Stimulated activated CD4-positive, alpha-beta T cell treated with anti-CD3 and anti-CD28 coated beads, TNF-alpha, amount 100 ng/mL, for 24 hours (primary cell): ENCODE measurements around the gene SH3GL3.

ENCODE experiments used
- DNase-seq, 3 experiments: peaks; one replicate each; pipeline ENCODE4 v3.0.0-alpha.2; 2020; ENCODE audit warnings: low read depth in 3 of 3

Gene SH3GL3

DNA sequence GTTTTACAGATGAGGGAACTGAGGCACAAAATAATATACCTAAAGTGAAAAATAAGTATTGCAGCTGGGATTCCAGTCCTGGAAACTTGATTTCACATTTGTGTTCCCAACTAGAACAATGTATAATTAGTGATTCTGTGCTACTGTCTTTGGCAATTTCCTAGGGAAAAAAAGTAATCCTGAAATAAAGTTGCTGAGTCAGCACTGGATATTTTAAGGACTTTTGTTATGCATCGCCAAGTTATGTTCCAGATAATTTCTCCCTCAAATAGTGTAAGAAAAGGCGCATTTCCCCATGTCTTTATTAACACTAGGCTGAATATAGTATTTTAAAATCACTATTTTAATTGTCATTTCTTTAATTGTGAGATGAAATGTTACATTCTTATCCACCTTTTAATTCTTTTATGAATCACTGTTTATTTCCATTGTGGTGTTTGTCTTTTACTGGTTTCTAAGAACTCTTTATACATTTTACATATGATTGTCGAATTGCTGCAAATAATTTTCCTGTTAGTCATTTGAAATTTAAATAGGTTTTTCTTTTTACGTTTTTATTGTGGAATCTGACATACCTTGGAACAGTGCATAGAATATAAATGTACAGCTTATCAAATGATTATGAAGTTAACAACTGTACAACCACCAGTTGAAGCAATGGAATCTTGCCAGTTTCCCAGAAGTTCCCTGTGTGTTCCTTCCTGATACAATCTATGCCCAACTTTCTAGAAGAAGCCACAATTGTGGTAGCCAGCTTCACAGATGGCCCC lies 56.6 kb downstream of the SH3GL3 start:
- DNase-seq, result no peak

DNA sequence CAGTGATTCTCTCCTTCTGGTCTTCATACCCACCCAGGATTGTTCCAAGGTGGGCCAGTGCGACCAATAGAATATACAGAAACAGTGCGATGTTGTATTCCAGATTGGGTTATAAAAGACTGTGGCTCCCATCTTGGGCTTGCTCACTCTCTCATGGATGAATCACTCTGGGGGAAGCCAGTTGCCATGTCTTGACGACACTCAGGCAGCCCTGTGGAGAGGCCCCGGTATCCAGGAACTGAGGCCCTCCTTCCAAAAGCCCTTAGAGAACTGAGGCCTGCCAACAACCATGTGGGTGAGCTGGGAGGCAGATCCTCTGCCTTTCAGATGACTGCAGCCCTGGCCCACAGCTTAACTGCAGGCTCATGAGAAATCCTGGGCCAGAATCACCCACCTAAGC lies 57.2 kb downstream of the SH3GL3 start:
- no peak for DNase-seq

DNA sequence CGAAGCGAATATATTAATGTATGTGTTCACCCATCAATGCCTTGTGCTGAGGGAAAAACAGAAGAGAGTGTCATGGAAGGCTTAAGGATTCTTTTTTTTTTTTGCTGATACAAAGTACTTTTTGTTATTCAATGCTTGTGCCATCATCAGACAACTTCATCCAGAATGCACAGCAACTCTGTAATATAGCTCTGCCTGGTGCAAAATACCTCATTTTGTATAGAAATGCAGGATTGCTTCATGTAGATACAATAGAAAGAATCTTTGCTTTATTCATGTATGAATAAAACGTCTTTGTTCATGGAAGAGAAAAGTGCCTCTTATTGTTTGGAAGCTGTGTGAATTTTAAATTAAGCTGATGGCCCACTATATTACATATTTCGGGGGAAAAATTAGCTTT lies 62.9 kb downstream of the SH3GL3 start:
- DNase-seq, result no peak

DNA sequence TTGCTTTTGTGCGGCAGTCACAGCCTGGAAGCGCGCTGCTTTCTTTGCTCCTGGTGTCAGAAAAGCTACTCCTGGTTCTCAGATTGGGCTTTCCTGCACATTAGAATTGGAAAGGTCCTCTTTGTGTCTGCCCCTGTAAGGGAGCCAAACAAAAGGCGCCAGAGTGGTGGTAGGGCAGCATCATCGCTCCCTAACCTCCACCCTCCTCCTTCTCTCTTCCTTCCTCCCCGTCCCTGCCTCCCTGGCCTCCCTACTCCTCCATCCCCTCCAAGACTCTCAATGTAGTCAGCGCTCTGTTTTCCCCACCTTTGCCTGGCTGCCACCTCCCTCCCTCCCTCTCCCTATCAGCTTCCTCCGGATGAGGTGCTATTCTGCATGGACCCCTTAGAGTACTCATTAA lies 65.3 kb downstream of the SH3GL3 start:
- no peak for DNase-seq

DNA sequence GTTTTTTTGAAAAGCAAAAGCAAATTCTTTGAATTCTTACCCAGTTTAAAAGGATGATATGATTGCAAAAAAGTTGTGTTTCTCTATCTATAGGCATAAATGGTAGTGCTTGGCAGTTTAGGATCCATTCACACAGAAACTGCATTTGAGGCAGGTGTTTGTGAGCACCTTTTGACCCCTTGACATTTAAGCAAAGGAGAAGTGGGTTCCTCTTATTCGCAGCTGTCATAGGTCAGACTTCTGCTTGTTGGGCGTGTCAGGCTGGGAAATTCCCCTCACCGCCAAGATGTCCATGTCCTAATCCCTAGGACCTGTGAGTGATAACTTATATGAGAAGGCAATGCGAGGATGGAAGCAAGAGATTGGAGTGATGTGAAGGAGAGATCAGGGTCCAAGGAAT lies 67.4 kb downstream of the SH3GL3 start:
- DNase-seq, result no peak

DNA sequence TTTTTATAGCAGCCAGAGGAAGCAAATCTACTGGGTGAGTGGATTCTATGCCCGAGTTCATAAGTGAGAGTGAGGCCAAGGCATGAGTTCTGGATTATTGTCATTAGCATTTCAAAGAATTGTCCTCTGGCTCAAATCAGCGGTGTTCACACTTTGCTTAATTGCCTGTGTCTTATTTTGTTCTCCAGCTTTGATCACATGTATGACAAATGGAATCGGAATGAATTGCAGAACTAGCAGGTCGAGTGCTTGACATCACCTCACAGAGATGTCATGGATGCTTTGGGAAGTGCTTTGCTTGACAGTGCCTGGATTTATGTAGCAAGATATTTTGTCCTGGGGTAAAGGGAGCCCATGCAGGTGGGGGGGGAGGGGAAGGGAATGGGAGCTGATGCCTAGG lies 68.0 kb downstream of the SH3GL3 start:
- no peak for DNase-seq

DNA sequence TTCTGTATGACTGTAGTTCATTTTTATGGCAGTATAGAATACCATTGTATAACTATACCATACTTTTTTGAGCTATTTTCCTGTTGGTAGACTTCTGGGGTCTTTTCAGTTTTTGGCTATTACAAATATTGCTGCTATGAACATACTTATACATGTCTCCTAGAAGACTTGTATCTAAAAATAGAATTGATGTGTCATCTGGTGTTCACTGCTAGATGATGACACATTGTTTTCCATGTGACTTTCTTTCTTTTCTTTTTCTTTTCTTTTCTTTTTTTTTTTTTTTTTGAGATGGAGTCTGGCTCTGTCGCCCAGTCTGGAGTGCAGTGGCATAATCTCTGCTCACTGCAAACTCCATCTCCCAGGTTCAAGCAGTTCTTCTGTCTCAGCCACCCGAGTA lies 69.8 kb downstream of the SH3GL3 start:
- no peak for DNase-seq

DNA sequence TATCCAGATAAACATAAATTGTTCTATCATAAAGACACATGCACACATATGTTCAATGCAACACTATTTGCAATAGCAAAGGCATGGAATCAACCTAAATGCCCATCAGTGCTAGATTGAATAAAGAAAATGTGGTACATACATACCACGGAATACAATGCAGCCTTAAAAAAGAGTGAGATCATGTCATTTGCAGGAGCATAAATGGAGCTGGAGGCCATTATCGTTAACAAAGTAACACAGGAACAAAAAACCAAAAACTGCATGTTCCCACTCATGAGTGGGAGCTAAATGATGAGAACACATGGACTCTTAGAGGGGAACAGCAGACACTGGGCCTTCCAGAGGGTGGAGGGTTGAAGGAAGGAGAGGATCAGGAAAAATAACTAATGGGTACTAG lies 79.2 kb downstream of the SH3GL3 start:
- DNase-seq, result no peak

DNA sequence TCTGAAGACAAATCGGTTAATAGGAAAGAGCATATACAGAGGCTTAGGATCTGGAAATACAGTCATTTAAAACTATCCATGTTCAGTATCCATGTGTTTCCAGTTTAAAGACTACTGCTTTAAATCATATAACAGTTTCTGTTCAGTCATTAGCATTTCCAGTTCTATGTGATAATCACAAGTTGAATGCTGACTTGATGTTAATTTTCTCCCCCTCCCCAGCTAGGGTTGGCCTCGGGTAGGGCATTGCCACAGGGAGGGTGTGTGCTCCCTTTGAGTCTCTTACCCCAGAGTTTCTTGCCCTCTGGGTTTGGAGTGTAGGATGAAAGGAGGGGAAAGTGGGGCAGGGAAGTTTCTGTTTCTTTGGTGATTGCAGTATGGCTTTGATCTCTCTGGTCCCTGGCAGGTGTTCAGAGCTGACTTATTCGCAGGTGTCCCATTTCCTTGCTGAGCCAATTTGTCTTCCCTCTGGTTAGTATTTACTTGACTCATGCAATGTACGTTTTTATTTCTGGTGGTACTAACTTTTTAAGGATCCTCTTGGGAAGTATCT lies 86.3 kb downstream of the SH3GL3 start:
- DNase-seq, result no peak

DNA sequence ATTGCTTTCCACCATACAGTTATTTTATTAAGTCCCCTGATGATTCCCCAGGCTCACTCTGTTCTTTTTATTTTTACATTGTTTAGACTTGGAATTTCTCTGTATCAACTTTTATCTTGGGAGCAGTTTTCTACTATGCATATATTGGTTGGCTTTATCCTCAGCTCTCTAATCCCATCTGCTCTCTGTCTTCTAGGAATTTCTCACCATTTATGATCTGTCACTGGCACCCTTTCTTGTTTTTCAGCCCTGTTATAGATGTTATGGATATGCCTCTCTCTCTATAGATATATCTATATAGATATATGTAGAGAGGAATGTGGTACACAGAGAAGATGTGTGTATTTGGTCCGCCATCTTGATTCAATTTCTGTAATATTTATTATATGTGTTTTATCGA lies 90.5 kb downstream of the SH3GL3 start:
- no peak for DNase-seq

DNA sequence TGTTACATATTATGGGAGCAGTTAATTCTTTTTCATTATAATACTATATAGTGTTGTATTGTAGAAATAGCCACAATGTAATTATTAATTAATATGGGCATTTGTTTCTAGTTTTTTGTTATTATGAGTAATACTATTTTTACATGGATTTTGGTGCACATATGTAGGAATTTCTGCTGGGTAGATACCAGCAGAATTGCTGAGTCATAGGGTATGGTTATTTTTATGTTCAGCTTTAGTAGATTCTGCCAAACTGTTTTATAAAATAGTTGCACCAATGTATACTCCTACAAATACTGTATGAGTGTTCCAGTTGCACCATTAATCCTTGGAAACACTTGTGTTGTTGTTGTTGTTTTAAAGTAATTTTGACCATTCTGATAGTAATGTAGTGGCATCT lies 91.5 kb downstream of the SH3GL3 start:
- no peak for DNase-seq

DNA sequence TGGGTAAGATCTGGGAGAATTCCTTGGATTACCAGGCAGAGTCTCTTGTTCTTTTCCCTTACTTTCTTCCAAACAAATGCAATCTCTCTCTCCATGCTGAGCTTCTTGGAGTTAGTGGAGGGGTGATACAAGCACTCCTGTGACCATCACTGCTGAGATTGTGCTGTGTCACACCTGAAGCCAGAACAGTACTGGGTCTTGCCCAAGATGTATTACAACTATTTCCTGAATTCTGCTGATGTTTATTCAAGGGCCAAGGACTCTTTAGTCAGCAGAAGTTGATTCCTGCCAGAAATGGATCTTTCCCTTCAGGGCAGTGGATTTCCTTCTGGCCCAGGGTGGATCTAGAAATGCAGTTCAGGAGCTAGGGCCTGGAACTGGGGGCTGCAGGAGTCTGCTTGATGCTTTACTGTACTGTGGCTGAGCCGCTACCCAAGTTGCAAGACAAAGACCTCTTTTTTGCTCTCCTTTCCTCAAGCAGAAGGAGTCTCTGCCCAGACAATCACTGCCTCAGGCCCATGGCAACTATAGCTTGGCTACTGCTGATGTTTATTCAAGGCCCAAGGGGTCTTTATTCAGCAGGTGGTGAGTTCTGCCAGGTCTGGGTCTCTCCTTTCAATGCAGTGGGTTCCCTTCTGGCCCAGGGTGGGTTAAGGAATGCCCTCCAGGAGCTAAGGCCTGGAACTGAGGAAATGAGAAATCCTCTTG lies 98.8 kb downstream of the SH3GL3 start:
- no peak for DNase-seq

DNA sequence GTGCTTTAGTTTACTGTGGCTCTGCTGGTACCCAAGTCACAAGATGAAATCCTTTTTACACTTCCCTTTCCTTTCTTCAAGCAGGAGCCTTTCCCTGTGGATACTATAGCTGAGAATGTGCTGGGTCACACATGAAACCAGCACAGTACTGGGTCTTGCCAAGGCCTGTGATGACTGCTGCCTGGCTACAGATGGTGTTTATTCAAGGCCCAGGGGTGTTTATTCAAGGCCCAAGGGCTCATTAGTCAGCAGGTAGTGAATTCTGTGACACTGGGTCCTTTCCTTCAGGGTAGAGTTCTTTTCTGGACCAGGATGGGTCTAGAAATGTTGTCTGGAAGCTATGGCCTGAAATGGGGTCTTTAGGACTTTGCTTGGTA lies 99.4 kb downstream of the SH3GL3 start:
- no peak for DNase-seq

DNA sequence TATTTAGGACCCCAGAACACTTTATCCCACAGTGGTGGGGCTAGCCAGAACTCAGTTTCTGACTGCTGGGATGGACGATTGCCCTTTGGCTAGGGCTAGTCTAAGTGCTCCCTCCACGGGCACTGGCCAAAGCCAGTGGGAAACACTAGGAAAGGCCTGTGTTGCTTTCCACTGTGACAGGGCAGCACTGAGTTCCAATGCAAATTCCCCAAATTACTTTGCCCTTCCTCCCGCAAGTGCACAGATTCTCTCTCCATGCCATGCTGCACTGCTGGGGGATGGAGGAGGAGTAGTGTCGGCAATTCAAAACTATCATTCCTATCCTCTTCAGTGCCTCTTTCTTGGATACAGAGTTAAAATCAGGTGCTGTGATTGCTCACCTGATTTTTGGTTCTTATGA lies 100.0 kb downstream of the SH3GL3 start:
- DNase-seq, result no peak

DNA sequence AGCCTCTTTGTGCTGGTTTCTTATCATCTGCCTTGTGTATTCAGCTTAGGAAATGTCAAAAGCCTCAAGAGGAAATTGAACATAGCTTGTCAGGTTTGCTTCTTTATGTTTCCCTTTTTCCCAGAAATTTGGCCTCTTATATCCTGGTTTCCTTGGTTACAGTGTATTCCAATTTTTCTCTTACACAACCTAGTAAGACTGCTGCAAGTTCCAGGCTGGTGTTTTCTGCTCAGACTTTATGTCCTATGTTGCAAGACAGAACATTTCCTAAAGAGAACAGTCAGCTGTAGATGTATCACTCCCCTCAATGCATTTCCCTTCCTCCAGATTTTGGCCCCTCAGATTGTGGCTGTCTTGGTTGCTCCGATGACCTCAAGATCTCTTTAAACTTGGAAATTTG lies 102.5 kb downstream of the SH3GL3 start:
- DNase-seq, result no peak

DNA sequence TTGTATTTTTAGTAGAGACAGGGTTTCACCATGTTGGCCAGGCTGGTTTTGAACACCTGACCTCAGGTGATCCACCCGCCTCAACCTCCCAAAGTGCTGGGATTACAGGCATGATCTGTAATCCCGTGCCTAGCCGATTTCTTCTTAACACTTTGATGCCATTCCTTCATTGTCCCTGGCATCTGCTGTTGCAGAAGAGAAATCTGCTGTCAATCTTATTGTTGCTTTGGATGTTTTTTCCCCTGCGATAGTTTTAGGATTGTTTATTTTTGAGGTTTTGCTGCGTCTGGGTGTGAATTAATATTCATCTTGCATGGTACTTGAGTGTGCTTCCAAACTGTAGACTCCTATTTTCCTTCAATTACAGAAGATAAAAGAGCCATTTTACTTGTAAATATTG lies 107.4 kb downstream of the SH3GL3 start:
- DNase-seq, result no peak

DNA sequence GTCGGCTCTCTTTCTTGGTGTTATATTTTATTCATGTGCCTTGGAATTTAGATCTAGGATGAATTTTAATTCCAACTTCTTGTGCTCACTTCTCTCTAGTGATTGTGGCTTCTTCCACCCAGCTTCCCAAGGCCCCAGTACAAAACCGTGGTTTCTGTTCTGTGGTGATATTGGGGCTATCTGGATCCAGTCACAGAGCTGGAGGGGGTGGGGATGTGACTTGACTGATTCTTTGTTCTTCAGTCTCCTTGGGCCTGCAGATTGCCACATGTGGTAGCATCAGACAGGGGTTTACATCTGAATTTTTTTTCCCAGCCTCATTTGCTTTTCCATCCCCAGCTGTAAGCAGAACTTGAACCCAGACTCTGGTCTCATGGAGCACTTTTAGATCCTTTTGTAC lies 108.2 kb downstream of the SH3GL3 start:
- no peak for DNase-seq

DNA sequence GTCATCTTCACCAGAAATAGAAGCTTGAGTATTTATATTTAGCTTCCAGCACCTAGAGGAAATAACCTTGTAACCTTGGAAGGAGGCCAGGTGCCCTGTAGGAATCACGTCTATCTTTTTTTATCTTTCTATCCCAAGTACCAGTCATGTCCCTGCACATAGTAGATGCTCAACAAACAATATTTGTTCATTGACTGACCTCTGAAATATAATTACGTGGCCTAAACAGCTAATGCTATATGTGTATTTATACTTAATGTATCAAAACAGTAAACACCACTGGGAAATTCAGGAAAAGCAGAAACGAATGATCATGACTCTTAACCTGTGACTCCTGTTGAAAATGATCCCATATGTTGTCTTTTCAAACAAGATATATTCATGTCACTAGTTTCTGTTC lies 108.9 kb downstream of the SH3GL3 start:
- DNase-seq, result no peak

DNA sequence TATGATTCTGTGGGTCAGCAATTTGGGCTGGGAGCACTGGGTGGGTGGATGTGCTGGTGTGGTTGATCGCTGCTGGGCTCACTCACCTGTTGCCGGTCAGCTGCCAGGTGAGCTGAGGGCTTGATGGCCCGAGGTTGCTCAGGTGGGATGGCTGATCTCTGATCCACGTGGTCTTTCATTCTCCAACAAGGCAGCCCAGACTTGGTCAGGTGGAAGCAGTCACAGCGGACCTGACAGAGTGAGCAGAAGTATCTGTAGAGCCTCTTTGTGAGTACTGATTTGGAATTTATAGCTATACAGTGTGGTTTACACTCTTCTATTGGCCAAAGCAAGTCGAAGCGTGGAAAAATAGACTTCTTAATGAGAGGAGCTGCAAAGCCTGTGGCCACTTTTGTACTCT lies 109.6 kb downstream of the SH3GL3 start:
- no peak for DNase-seq

DNA sequence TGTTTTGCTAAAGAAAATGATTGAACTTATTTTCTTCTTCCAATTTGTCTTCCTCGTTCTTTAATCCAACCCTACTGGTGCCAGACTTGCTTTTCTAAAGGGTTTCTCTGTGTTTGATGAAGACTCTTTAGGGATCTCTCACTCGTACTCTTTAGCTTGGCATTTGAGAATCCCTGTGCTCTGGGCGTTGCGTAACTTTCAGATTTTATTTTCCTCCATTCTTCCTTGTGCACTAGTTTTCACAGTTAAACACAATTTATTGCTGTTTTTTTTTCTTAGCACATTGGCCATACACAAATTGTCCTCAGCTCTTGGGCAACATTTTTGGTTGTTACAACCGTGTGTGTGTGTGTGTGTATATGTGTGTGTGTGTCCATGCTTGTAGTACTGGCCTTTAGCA lies 111.0 kb downstream of the SH3GL3 start:
- no peak for DNase-seq

DNA sequence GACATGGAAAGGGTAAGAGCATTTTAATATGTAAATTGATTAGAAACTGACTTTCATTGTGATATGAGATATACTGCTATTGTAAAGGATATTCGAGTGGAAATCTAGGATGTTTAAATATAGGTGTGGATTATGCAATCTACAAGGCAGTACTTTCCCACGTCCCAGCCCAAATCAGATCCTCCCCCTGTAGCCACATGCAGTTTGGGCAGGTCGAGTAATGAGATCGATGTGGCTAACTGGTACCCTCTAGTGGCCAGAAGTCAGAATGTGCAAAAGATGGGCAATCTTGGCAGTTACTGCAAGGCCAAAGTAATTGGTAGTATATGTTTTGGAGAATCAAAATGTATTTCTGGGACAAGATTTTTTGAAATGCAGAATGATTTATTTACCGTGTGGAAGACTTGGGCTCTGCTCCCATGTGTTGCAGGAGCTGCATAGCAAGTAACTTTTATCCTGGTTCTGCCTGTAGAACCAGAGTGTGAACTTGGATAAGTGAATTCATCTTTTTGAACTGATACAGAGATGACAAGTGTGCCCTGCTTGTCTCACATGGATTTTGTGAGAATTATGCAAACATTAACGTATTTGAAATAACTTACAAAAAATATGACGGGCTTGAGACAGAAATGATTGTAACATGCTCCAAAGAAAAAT lies 112.3 kb downstream of the SH3GL3 start:
- DNase-seq, result peak; percentile 4 to 33 (median 19)

DNA sequence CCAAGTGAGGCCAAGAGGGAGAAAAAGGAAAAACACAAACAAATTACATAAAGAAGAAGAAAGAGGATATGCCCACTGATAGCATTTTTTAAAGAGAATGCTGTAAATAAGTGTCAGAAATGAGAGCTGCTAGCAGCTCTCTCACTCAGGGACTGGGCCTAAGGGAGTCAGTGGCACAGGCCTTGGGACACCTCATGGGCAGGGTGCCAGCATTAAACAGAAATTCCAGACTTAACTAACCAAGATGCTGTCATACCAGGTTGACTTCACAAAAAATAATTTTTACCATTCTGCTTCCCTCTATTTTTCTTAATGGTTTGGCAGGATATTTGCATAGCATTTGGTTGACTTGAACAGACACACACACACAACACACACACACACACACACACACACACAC lies 114.5 kb downstream of the SH3GL3 start:
- no peak for DNase-seq

DNA sequence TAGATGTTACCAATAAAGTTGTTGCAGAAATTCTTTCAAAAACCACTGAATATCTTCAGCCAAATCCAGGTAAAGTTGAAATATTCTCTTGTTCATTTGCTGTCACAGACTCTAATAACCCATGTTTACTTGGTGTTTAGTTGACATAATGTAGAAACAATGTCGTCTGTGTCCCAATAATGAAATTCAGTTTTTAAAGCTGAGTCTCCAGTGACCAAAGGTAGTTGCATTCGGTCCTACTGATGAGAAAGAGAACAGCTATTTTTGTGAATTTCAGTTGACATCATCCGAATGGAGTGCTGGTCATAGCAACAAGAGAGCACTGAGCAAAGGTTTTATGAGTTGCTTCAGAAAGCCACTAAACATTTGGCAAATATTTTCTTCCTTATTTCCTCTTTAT lies 118.0 kb downstream of the SH3GL3 start:
- no peak for DNase-seq
